ENCODE measurements around the gene SDHB. TPM values are rescaled to one million over a fixed set of nuclear protein-coding genes. Genes with fewer than 3 reads are reported as not detected.

The SDHB gene
- total RNA-seq: 100 to 1,000 TPM; 224 to 263 TPM
- long read RNA-seq, transcript SDHB-201 (8 exons, 1,153 nt): major isoform, 85 of 92 reads
- long read RNA-seq, partial matches to known transcripts: 4 of 92 reads
- long read RNA-seq, other reads (novel, unspliced or antisense): 1 of 92 reads

- DNase-seq (peak; percentile 99), ATAC-seq (peak; percentile 99)
- intact Hi-C loops (cut with DNase I): no loop called here
Measured at GRCh38 chr1:17053685-17054410, at the start of gene SDHB. Gene SDHB, minus strand, starts transcription at chr1:17054032. Its CDS starts 13 bp downstream, at chr1:17054019.

GRCh38 chr1:17102232-17102631, 48.4 kb upstream of the SDHB start:
- ATAC-seq (no peak), DNase-seq (no peak)
- intact Hi-C loops (cut with DNase I): no loop called here

DNA sequence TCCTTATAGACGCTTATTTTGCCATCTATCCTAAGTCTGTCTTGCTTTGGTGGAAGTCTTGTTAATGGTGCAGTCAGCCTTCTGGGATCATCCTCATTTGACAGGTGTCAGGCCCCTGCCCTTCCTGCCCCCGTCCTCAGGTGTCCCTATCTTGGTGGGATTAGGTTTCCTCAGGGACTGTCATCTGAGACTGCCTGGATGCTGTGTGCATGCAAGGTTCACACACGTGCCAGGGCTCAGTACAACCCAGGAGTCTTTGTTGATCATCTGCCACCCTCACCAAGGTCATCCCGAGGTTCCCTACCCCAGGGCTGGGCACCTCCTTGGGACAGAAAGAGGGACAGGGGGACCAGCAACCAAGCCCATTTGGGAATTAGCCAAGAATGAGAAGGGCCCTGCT, 47.4 kb upstream of the SDHB start:
- ATAC-seq (no peak), DNase-seq (no peak)
- intact Hi-C loops (cut with DNase I): no loop called here

- intact Hi-C loops (cut with DNase I): no loop called here
- DNase-seq (no peak), ATAC-seq (no peak)
Measured at GRCh38 chr1:17099616-17100340, 45.9 kb upstream of the SDHB start.

DNA sequence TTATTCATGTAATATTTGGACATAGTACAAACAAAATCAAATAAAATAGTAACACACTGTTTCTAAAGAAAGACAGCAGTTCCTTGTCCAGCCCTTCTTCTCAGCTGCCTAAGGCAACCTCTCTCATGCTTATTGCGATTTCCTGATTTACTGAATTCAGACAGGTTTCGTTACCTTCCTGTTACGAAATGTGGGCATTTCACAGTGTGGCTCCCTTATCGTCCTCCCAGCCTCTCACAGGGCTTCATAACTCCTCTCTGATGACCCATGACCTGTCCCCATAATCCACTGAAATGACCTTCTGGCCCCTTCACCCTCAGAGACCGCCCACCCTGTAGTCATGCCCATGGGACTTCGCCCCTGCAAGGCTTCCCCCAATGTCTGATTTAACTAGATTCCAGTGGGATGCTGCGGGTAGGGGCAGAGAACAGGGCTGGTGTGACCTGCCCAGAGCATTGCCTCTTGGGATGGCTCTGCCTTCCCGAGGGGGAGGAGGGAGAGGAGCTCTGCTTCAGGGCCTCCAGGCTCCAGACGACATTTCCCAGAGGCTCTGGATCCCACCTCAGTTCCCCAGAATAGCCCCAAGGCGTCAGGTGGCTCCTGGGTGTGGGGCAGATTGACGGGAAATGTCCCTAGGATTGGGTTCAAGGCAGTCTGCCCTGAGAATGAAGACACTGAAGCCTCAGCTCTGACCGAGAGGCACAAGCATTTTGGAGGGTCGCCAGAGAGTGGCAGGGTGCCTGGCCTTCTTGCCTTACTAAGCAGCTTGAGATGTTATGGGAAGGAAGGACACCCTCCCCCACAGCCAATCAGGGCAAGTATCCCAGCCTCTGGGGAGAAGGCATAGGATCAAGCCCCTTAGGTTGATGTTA, 44.9 kb upstream of the SDHB start:
- DNase-seq (no peak), ATAC-seq (peak in 1 of 2 donors; percentile 15)
- intact Hi-C loops (cut with DNase I): no loop called here

DNA sequence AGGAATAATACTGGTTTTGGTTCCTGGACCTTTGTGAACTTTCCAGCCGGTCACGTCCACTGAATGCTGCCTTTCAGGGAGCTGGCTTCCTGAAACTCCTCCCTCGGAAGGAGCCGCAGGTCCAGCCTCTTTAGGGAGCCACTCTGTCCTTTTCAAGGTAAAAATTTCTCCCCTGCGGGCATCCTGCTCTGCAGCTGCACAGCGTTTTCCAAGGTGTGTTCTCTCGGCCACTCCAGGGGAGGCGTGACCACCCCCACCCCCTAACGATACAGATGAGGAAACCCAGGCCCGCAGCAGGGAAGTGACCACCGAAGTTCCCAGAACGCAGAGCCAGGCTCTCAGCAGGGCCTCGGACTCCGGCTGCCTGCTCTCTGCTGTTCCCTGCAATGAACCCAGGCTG, 44.0 kb upstream of the SDHB start:
- no peak for DNase-seq
- no peak for ATAC-seq
- intact Hi-C loops (cut with DNase I): no loop called here

- no peak for DNase-seq
- intact Hi-C loops (cut with DNase I): no loop called here
- no peak for ATAC-seq
Measured at GRCh38 chr1:17097147-17097546, 43.3 kb upstream of the SDHB start.

GRCh38 chr1:17096584-17096983, 42.8 kb upstream of the SDHB start:
- intact Hi-C loops (cut with DNase I): no loop called here
- no peak for ATAC-seq

GRCh38 chr1:17095141-17095540, 41.3 kb upstream of the SDHB start:
- ATAC-seq (no peak), DNase-seq (no peak)
- intact Hi-C loops (cut with DNase I): no loop called here

More at GRCh38 chr1:17096584-17096983, 42.8 kb upstream of the SDHB start:
- no peak for DNase-seq

DNA sequence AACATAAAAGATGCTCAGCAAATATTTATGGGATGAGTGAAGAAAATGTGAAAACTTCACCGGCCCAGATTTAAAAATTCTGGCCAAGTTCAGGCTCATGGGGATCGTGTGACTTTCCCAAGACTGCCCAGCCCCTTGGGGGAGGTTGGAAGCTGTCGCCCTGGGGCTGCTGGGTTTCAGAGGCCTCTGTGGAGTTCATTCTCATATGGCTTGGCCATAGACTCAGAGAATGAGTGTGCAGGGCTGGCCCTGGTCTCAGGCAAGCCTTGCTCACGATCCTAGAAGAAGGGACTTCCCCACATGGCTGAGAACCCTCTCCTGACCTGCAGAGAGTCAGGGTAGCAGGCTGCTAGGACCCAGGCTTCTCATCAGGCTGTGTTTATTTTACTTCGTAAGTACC, 40.8 kb upstream of the SDHB start:
- DNase-seq (no peak), ATAC-seq (no peak)
- intact Hi-C loops (cut with DNase I): no loop called here

GRCh38 chr1:17093822-17094393, 40.1 kb upstream of the SDHB start:
- no peak for DNase-seq
- no peak for ATAC-seq
- intact Hi-C loops (cut with DNase I): no loop called here

- ATAC-seq (no peak), DNase-seq (no peak)
- intact Hi-C loops (cut with DNase I): no loop called here
Measured at GRCh38 chr1:17091252-17091651, 37.4 kb upstream of the SDHB start.

DNA sequence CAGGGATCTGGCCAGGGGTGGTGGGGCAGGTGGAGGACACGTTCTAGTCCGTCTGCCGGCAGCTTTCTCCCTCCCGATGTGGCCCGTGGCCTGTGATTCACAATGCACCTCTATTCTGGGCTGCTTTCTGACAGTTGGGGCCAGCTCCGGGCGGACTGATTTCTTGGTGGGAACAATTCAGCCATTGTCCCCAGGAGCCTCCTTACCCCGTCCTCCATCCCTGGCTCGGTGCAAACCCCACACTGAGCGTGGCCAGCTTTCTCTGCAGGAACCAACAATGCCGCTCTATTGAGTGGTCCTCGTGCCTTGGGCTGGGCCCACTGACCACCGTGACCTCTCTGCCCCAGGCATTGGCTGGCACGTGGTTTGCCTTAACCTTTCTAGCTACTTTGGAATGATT, 35.7 kb upstream of the SDHB start:
- no peak for ATAC-seq
- intact Hi-C loops (cut with DNase I): no loop called here

DNA sequence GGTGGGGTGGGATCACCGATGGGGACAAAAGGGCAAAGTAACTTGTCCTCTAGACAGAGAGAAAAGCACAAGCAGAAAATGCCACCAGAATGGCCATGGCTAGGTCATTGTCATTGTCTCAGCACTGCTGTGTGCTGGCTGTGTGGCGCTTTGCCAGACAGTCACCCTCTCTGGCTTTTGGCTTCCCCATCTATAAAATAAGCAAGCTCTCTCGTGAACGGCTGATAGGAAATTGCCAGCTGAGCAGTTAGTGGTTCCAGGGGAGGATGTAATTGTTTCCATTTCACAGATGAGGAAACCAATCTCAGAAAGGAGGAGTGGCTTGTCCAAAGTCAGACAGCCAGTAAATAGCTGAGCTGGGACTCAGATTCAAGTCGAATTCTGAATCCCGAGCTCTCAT, 32.9 kb upstream of the SDHB start:
- ATAC-seq (no peak), DNase-seq (no peak)

More for the DNA sequence above, 35.7 kb upstream of the SDHB start:
- no peak for DNase-seq

GRCh38 chr1:17084787-17085186, 31.0 kb upstream of the SDHB start:
- DNase-seq: no peak
- intact Hi-C loops (cut with DNase I): no loop called here
- ATAC-seq: no peak

More for the DNA sequence above, 32.9 kb upstream of the SDHB start:
- intact Hi-C loops (cut with DNase I): no loop called here

DNA sequence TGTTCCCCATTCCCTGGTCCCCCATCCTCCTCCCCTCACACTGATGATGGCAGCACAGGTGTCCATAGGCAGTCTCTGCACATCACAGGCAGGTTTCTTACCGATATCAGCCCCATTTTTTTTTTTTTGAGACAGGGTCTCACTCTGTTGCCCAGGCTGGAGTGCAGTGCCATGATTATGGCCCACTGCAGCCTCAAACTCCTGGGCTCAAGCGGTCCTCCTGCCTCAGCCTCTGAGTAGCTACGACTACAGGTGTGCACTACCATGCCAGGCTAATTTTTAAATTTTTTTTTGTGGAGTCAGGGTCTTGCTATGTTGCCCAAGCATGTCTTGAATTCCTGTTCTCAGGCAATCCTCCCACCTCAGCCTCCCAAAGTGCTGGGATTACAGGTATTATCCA, 28.9 kb upstream of the SDHB start:
- no peak for ATAC-seq
- no peak for DNase-seq
- intact Hi-C loops (cut with DNase I): no loop called here

DNA sequence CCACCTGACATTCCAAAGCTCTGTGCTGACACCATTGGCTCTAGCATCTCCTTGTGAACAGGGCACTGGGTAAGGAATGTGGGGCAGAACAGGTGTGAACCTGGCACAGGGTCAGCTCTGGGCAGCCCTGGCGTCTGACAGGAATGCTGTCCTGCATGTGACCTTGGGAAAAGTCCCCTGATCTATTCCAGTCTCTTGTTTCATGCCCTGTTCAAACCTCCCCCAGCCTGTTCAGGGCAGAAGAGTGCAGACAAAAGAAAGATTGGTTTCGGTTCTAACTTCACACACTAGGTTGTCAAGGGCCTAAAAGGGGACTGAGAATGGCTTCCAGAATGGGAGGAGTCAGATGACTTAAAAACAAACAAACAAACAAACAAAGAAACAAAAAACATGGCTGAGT, 27.6 kb upstream of the SDHB start:
- ATAC-seq: no peak
- intact Hi-C loops (cut with DNase I): no loop called here
- DNase-seq: no peak

- ATAC-seq: no peak
- no peak for DNase-seq
- intact Hi-C loops (cut with DNase I): no loop called here
Measured at GRCh38 chr1:17080880-17081279, 27.0 kb upstream of the SDHB start.

- intact Hi-C loops (cut with DNase I): no loop called here
- no peak for ATAC-seq
- DNase-seq: no peak
Measured at GRCh38 chr1:17080085-17080759, 26.4 kb upstream of the SDHB start.

All from left cardiac atrium (tissue), 4 donors.